ENCODE data around the gene CCT6B.

DNA sequence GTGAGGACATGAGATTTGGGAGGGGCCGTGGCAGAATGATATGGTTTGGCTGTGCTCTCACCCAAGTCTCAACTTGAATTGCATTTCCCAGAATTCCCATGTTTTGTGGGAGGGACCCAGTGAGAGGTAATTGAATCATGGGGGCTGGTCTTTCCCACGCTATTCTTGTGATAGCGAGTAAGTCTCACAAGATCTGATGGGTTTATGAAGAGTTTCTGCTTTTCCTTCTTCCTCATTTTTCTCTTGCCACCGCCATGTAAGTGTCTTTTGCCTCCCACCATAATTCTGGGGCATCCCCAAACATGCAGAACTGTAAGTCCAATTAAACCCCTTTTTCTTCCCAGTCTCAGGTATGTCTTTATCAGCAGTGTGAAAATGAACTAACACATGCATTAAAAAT is 40.6 kb downstream of the CCT6B start:
- no peak for TF ChIP-seq ZC3H11A (IDR thresholded peaks at IDR 0.05)
- TF ChIP-seq, protein P1, sequence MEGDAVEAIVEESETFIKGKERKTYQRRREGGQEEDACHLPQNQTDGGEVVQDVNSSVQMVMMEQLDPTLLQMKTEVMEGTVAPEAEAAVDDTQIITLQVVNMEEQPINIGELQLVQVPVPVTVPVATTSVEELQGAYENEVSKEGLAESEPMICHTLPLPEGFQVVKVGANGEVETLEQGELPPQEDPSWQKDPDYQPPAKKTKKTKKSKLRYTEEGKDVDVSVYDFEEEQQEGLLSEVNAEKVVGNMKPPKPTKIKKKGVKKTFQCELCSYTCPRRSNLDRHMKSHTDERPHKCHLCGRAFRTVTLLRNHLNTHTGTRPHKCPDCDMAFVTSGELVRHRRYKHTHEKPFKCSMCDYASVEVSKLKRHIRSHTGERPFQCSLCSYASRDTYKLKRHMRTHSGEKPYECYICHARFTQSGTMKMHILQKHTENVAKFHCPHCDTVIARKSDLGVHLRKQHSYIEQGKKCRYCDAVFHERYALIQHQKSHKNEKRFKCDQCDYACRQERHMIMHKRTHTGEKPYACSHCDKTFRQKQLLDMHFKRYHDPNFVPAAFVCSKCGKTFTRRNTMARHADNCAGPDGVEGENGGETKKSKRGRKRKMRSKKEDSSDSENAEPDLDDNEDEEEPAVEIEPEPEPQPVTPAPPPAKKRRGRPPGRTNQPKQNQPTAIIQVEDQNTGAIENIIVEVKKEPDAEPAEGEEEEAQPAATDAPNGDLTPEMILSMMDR (IDR thresholded peaks at IDR 0.05): no peak

Data from A549 (cell line).